HUES48 (cell line): ENCODE results near the gene RBKS.

Source experiments
- H3K27ac ChIP-seq: one replicate; pipeline ENCODE4 v1.7.0; 2013; ENCODE audit warnings: low read depth, low read length, inconsistent platforms
- H3K27me3 ChIP-seq: 2 replicates; pipeline ENCODE4 v1.6.1; 2013; ENCODE audit warnings: mild to moderate bottlenecking, low read length; ENCODE audit not compliant: control insufficient read depth, insufficient read depth
- H3K36me3 ChIP-seq: 2 replicates; pipeline ENCODE4 v1.6.1; 2013; ENCODE audit warnings: low read length; ENCODE audit not compliant: control insufficient read depth, insufficient read depth
- H3K4me1 ChIP-seq: 2 replicates; pipeline ENCODE4 v1.6.1; 2013; ENCODE audit warnings: mild to moderate bottlenecking, low read length; ENCODE audit not compliant: control insufficient read depth, insufficient read depth
- H3K4me3 ChIP-seq: 2 replicates; pipeline ENCODE4 v1.5.1; 2013; ENCODE audit warnings: mild to moderate bottlenecking, low read depth, low read length
- H3K9ac ChIP-seq: 2 replicates; pipeline ENCODE4 v1.6.1; 2013; ENCODE audit warnings: mild to moderate bottlenecking, low read depth, low read length, moderate library complexity
- H3K9me3 ChIP-seq: 2 replicates; pipeline ENCODE4 v1.6.1; 2013; ENCODE audit warnings: low read length; ENCODE audit not compliant: control insufficient read depth, insufficient read depth

RBKS gene

GRCh38 chr2:27830656-27831055 lies 59.5 kb downstream of the RBKS start:
- Histone ChIP-seq H3K9ac (no peak overlapping the region), H3K27ac (no peak overlapping the region), H3K36me3 (no peaks in the 10 kb centered on the region), H3K9me3 (no peaks in the 10 kb centered on the region), H3K4me1 (no peaks in the 10 kb centered on the region), H3K27me3 (no peaks in the 10 kb centered on the region), H3K4me3 (no peak overlapping the region)

- Histone ChIP-seq H3K27ac (no peak overlapping the region), H3K9ac (no peak overlapping the region), H3K27me3 (no peaks in the 10 kb centered on the region), H3K9me3 (no peaks in the 10 kb centered on the region), H3K4me1 (no peaks in the 10 kb centered on the region), H3K36me3 (no peaks in the 10 kb centered on the region), H3K4me3 (no peak overlapping the region)
These were observed 60.4 kb downstream of the RBKS start for GRCh38 chr2:27829791-27830190.

GRCh38 chr2:27828305-27828704 lies 61.9 kb downstream of the RBKS start:
- H3K9me3 ChIP-seq, result 0 out of 2 replicates have a peak, but pooled peaks cover 6% of the 10 kb centered on the region
- H3K27me3 ChIP-seq, result no peaks in the 10 kb centered on the region
- no peak overlapping the region for H3K9ac ChIP-seq
- H3K4me3 ChIP-seq, result no peak overlapping the region
- H3K36me3 ChIP-seq, result no peaks in the 10 kb centered on the region
- H3K4me1 ChIP-seq, result no peaks in the 10 kb centered on the region
- H3K27ac ChIP-seq, result no peak overlapping the region

GRCh38 chr2:27824401-27824800 lies 65.8 kb downstream of the RBKS start:
- H3K27ac ChIP-seq, result no peak overlapping the region
- no peaks in the 10 kb centered on the region for H3K4me1 ChIP-seq
- no peaks in the 10 kb centered on the region for H3K27me3 ChIP-seq
- 0 out of 2 replicates have a peak, but pooled peaks cover 6% of the 10 kb centered on the region for H3K9me3 ChIP-seq
- no peaks in the 10 kb centered on the region for H3K36me3 ChIP-seq
- H3K9ac ChIP-seq, result no peak overlapping the region
- no peak overlapping the region for H3K4me3 ChIP-seq

- Histone ChIP-seq H3K27me3 (no peaks in the 10 kb centered on the region), H3K4me3 (no peak overlapping the region), H3K4me1 (no peaks in the 10 kb centered on the region), H3K27ac (no peak overlapping the region), H3K9me3 (0 out of 2 replicates have a peak, but pooled peaks cover 6% of the 10 kb centered on the region), H3K9ac (no peak overlapping the region), H3K36me3 (no peaks in the 10 kb centered on the region)
These were observed 66.6 kb downstream of the RBKS start for GRCh38 chr2:27823569-27823968.

- Histone ChIP-seq H3K9ac (no peak overlapping the region), H3K9me3 (0 out of 2 replicates have a peak, but pooled peaks cover 6% of the 10 kb centered on the region), H3K27me3 (no peaks in the 10 kb centered on the region), H3K27ac (no peak overlapping the region), H3K4me1 (no peaks in the 10 kb centered on the region), H3K4me3 (no peak overlapping the region), H3K36me3 (no peaks in the 10 kb centered on the region)
These were observed 67.1 kb downstream of the RBKS start for GRCh38 chr2:27823135-27823534.

GRCh38 chr2:27822049-27822448 lies 68.1 kb downstream of the RBKS start:
- H3K9me3 ChIP-seq, result 0 out of 2 replicates have a peak, but pooled peaks cover 6% of the 10 kb centered on the region
- no peaks in the 10 kb centered on the region for H3K27me3 ChIP-seq
- no peak overlapping the region for H3K27ac ChIP-seq
- no peak overlapping the region for H3K4me3 ChIP-seq
- no peaks in the 10 kb centered on the region for H3K36me3 ChIP-seq
- no peaks in the 10 kb centered on the region for H3K4me1 ChIP-seq
- no peak overlapping the region for H3K9ac ChIP-seq

- Histone ChIP-seq H3K27ac (no peak overlapping the region), H3K4me1 (no peaks in the 10 kb centered on the region), H3K27me3 (no peaks in the 10 kb centered on the region), H3K9ac (no peak overlapping the region), H3K9me3 (no peaks in the 10 kb centered on the region), H3K4me3 (no peak overlapping the region), H3K36me3 (no peaks in the 10 kb centered on the region)
These were observed 74.2 kb downstream of the RBKS start for GRCh38 chr2:27815860-27816438.

GRCh38 chr2:27814758-27815157 lies 75.4 kb downstream of the RBKS start:
- Histone ChIP-seq H3K4me1 (no peaks in the 10 kb centered on the region), H3K9me3 (no peaks in the 10 kb centered on the region), H3K4me3 (no peak overlapping the region), H3K9ac (no peak overlapping the region), H3K27me3 (no peaks in the 10 kb centered on the region), H3K27ac (no peak overlapping the region), H3K36me3 (no peaks in the 10 kb centered on the region)

GRCh38 chr2:27811768-27812167 lies 78.4 kb downstream of the RBKS start:
- Histone ChIP-seq H3K4me3 (no peak overlapping the region), H3K27ac (no peak overlapping the region), H3K4me1 (no peaks in the 10 kb centered on the region), H3K9ac (no peak overlapping the region), H3K9me3 (no peaks in the 10 kb centered on the region), H3K27me3 (no peaks in the 10 kb centered on the region), H3K36me3 (no peaks in the 10 kb centered on the region)

- H3K9ac ChIP-seq, result no peak overlapping the region
These were observed 79.7 kb downstream of the RBKS start for GRCh38 chr2:27810455-27810854.

More at GRCh38 chr2:27810455-27810854, 79.7 kb downstream of the RBKS start:
- Histone ChIP-seq H3K36me3 (no peaks in the 10 kb centered on the region), H3K9me3 (no peaks in the 10 kb centered on the region), H3K4me1 (no peaks in the 10 kb centered on the region), H3K27me3 (no peaks in the 10 kb centered on the region), H3K4me3 (no peak overlapping the region), H3K27ac (no peak overlapping the region)
